Left renal cortex interstitium (tissue), 4 donors: Measurements from ENCODE around the gene MMEL1. TPM values are rescaled to one million over a fixed set of nuclear protein-coding genes. Genes with fewer than 3 reads are reported as not detected.
A peak's percentile ranks its signal among the peaks of the same experiment; 100 is the strongest.

Experiments used
- DNase-seq, 4 donors: peaks; one replicate each; pipeline ENCODE4 v3.0.0-alpha.2; 2013; ENCODE audit warnings: low read depth in 4 of 4, low spot score in 2 of 4, missing footprints in 1 of 4
- polyA plus RNA-seq, 4 donors: library from polyadenylated mRNA; unstranded; fragments of 120-200 nt; gene quantifications; one replicate each; pipeline ENCODE4 v1.2.1, GENCODE V29; 2013; ENCODE audit not compliant: insufficient read length in 4 of 4

Gene MMEL1
- polyA plus RNA-seq, 4 donors: 2.5 to 5.7 (median 2.9) TPM

- DNase-seq: peak; percentile 68 to 93 (median 86)
These were observed 10.0 kb upstream of the MMEL1 start for GRCh38 chr1:2642560-2643413.

DNA sequence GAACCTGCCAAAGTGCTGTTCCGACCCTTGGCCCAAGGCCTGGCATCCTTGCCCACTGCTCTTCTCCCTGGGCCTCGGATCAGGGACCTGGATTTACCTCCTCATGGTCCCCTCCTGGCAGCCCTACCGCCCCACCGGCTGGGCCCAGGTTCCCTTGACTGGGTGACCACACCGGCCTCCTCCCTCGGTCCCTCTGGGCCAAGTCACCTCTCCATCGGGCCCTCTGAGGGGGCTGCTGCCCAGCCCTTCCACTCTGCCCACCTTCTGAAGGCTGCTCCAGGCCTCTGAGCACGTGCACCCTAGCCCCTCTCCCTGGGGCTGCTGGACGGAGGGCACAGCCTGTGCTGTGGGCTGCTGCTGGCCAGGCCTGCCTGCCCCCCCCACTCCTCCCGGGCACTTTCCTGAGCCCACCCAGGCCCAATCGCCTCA is 9.3 kb upstream of the MMEL1 start:
- DNase-seq: no peak

GRCh38 chr1:2641381-2642130 is 8.7 kb upstream of the MMEL1 start:
- DNase-seq: no peak

DNA sequence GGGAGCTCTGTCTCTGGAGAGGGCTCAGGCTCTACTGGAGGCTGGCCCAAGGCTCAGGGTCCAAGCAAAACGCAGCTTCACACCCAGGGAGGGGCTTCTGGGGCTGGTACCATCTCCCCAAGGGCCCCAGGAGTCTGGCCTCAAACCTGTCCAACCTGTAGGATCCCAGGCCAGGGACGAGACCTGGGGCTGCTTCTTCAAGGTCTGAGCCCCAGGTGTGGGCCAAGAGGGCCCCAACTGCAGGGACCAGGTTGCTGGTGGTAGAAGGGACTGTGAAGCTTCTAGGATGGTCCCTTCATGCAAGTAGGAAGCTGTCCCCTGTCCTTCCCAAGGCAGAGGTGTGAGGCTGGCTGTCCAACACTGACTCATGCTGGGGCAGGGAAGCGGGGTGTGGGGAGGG is 7.8 kb upstream of the MMEL1 start:
- DNase-seq: no peak

DNA sequence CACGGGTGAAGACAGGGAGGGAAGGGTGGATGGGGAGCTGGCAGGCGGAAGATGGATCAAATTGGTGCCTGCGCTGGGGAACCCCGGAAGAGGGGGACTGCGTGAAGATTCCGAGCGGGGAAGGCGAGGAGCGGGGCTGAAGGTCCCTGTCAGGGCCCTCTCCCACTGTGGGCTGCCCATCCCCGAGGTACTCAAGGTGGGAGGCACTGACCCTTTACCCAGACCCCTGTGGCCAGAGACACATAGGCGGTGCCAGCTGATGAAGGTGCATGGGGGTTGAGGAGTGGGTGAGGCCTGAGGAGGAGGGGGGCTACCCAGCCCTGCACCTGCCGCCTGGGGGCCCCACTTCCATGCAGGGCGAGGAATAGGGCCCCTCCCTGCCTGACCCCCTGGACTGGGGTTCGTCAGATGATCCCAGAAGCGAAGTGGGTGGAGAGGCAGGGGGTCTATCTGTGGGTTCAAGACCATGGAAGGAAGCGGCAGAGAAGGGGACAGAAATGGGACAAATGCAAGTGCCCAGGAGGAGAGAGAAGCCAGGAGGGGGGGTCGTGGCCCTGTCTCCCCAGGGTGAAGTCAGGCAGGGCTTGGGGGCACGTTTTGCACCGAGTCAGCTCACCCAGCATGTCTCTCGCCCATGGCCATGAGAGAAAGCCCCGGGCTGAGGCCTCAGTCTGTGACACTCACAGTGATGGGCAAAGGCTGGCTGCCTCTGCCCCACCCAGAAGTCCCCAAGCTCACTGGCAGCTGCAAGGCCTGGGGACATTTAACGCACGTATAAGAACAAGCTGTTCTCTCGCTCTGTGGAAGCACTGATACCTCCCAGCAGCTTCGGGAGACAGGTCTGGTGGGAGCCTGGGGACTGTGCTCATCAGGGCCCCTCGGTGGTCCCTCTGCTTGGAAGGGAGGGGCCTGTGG is 7.0 kb upstream of the MMEL1 start:
- DNase-seq: no peak

GRCh38 chr1:2639203-2639602 is 6.4 kb upstream of the MMEL1 start:
- DNase-seq: no peak

DNA sequence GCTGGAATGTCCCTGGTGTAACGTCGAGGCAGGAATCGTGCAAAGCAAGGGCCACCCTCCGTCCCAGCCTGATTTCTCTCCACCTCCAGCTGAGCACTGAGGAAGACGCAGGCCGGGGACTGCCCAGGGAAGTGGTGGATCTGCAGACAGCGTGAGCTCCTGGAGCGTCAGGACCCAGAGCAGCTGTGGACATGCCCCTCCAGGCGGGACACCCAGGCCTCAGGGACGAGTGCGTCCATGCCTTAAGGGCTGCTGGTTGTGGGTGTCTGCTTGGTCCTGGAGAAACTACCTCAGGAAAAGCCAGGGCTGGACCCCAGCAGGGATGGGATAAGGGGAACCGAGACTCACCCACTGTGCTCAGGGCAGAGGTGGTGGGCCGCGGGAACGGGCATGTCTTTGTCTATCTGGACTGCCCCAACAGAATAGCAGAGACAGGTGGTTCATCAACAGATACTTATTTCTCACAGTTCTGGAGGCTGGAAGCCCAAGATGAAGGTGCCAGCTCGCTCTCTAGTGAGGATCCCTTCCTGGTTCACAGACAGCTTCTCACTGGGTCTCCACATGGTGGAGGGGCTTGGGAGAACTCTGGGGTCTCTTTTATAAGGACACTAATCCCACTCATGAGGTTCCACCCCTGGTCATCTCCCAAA is 5.8 kb upstream of the MMEL1 start:
- DNase-seq: no peak

DNA sequence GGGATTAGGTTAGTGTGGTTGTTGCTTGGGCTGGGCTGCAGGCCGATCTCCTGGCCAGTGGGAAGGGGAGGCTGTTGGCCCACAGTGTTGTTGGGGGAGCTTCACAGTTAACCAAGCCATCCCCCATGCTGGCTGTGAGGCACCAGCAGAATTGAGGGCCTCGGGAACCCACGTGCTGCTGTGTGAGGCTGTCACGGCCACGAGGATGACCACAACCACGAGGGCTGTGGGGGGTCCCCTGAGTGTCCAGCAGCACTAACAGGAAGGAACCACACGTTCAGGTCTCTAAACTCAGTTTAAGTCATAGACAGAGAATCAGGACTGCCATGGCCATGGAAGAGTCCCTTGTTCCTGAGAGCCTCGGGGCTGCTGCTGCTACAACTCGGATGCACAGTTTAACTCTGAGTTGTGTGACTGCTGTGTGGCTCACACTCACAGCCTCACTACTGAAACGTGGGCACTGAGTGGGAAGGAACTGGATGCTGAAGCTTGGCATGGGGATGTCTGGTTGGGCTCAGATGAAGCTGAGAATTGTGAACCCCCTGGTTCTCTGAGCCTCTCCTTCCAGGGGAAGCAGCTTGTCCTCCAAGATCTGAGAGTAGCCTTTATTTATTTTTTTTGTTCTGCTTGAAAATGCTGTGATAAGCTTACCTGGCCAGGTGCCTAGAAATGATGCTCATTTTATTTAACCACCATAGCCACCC is 4.8 kb upstream of the MMEL1 start:
- DNase-seq: no peak

- no peak for DNase-seq
These were observed 3.9 kb upstream of the MMEL1 start for GRCh38 chr1:2636733-2637132.

DNA sequence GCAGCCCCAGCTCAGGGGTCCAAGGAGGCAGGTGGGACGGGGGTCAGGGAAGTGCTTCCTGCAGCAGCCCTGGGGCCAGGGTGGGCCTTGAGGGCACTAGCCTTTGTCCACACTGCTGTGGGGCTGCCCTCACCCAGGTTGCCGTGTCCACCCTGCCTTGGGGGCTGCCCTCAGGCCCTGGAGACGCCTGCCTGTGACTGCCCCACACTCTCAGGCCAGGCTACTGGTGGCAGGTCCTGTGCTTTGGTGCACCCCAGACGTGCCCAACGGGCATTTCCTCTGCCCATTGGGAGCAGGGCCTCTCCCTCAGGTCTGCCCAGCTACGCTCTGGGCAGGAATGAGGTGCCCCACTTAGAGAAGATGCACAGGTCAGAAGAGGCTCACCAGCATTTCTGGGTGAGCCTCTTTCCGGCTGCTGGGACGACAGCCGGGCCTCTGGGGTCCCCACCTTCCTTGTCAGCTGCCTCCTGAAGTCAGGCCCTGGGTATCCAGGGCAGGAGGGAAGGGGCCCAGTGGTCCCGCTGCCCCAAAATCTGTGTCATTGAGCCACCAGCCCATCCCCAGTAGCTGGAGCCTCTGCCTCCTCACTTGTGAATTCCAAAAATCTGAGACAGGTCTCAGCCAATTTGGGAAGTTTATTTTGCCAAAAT is 2.7 kb upstream of the MMEL1 start:
- no peak for DNase-seq

- DNase-seq: no peak
These were observed 1.2 kb upstream of the MMEL1 start for GRCh38 chr1:2633936-2634491.

GRCh38 chr1:2633366-2633935 is 635 bp upstream of the MMEL1 start:
- DNase-seq: no peak

DNA sequence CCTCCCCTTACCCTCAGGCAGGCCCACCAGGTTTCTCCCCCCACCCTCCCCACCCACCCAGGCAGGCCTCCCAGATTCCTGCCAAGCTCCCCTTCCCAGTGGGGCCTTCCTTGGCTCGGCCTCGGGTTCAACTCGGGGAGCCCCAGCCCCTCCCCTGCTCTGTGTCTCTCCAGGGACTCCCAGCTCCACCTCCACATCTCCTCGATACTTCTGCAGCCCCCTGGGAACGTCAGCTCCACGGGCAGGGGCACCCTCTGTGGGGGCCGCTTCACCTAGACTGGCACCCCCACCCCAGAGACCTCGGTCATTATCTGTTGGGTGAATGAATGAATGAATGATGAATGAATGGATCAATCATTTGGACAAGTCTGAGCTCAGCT is 775 bp downstream of the MMEL1 start:
- DNase-seq: no peak

- DNase-seq: no peak
These were observed 1.4 kb downstream of the MMEL1 start for GRCh38 chr1:2631136-2632050.

DNA sequence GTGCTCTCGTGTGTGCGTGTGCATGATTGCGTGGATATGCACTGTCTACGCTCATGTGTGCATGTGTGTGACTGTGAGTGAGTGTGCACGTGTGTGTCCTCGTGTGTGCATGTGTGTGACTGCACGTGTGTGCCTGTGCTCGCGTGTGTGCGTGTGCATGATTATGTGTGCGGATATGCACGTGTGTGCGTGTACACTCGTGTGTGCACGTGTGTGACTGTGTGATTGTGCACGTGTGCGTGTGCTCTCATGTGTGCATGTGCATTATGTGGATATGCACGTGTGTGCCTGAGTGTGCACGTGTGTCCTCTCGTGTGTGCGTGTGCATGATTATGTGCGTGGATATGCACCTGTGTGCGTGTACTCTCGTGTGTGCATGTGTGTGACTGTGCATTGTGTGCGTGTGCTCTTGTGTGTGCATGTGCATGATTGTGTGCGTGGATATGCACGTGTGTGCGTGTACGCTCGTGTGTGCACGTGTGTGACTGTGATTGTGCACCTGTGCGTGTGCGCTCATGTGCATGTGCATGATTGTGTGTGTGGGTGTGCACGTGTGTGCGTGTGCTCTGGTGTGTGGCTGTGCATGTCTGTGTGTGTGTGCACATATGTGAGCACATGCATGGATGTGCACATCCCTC is 2.2 kb downstream of the MMEL1 start:
- DNase-seq: no peak

- no peak for DNase-seq
These were observed 3.0 kb downstream of the MMEL1 start for GRCh38 chr1:2629627-2630497.
